ENCODE measurements around the gene DUSP1.

DUSP1 gene

GRCh38 chr5:172802567-172803176 lies 31.7 kb upstream of the DUSP1 start:
- no peaks in the 10 kb centered on the region for H3K27me3 Mint-ChIP-seq (ENCODE audit: low read depth)
- H3K4me3 Mint-ChIP-seq = no peak overlapping the region
- H3K27ac Mint-ChIP-seq = no peak overlapping the region
- DNase-seq (ENCODE audit: low spot score) = no peak
- peaks cover 12% of the 10 kb centered on the region for H3K4me1 Mint-ChIP-seq (ENCODE audit: low read depth)
- H3K9me3 Mint-ChIP-seq = no peaks in the 10 kb centered on the region
- H3K36me3 Mint-ChIP-seq (ENCODE audit: low read depth) = no peaks in the 10 kb centered on the region

GRCh38 chr5:172802112-172802511 lies 31.1 kb upstream of the DUSP1 start:
- Mint-ChIP-seq H3K4me3 (no peak overlapping the region), H3K27me3 (ENCODE audit: low read depth) (no peaks in the 10 kb centered on the region), H3K36me3 (ENCODE audit: low read depth) (no peaks in the 10 kb centered on the region), H3K27ac (no peak overlapping the region), H3K4me1 (ENCODE audit: low read depth) (peaks cover 7% of the 10 kb centered on the region), H3K9me3 (no peaks in the 10 kb centered on the region)
- DNase-seq (ENCODE audit: low spot score) = no peak

GRCh38 chr5:172801179-172801671 lies 30.2 kb upstream of the DUSP1 start:
- Mint-ChIP-seq H3K4me1 (ENCODE audit: low read depth) (peaks cover 3% of the 10 kb centered on the region), H3K4me3 (no peak overlapping the region), H3K27ac (no peak overlapping the region)

GRCh38 chr5:172800088-172800551 lies 29.1 kb upstream of the DUSP1 start:
- peaks cover 3% of the 10 kb centered on the region for H3K4me1 Mint-ChIP-seq (ENCODE audit: low read depth)
- H3K27me3 Mint-ChIP-seq (ENCODE audit: low read depth) = no peaks in the 10 kb centered on the region
- no peak for DNase-seq (ENCODE audit: low spot score)
- H3K27ac Mint-ChIP-seq = no peak overlapping the region
- H3K4me3 Mint-ChIP-seq = no peak overlapping the region
- H3K9me3 Mint-ChIP-seq = no peaks in the 10 kb centered on the region
- no peaks in the 10 kb centered on the region for H3K36me3 Mint-ChIP-seq (ENCODE audit: low read depth)

More at GRCh38 chr5:172801179-172801671, 30.2 kb upstream of the DUSP1 start:
- DNase-seq (ENCODE audit: low spot score) = no peak
- Mint-ChIP-seq H3K27me3 (ENCODE audit: low read depth) (no peaks in the 10 kb centered on the region), H3K9me3 (no peaks in the 10 kb centered on the region), H3K36me3 (ENCODE audit: low read depth) (no peaks in the 10 kb centered on the region)

GRCh38 chr5:172799416-172799815 lies 28.4 kb upstream of the DUSP1 start:
- no peak for DNase-seq (ENCODE audit: low spot score)
- Mint-ChIP-seq H3K27me3 (ENCODE audit: low read depth) (no peaks in the 10 kb centered on the region), H3K4me3 (no peak overlapping the region), H3K36me3 (ENCODE audit: low read depth) (no peaks in the 10 kb centered on the region), H3K27ac (no peak overlapping the region), H3K9me3 (no peaks in the 10 kb centered on the region), H3K4me1 (ENCODE audit: low read depth) (peaks cover 3% of the 10 kb centered on the region)

- H3K9me3 Mint-ChIP-seq = no peaks in the 10 kb centered on the region
- H3K27ac Mint-ChIP-seq = no peak overlapping the region
- H3K36me3 Mint-ChIP-seq (ENCODE audit: low read depth) = no peaks in the 10 kb centered on the region
- no peak overlapping the region for H3K4me3 Mint-ChIP-seq
- no peak for DNase-seq (ENCODE audit: low spot score)
- peaks cover 3% of the 10 kb centered on the region for H3K4me1 Mint-ChIP-seq (ENCODE audit: low read depth)
- H3K27me3 Mint-ChIP-seq (ENCODE audit: low read depth) = no peaks in the 10 kb centered on the region
Observed at GRCh38 chr5:172798422-172799215, 27.6 kb upstream of the DUSP1 start.

GRCh38 chr5:172797771-172798191 lies 26.8 kb upstream of the DUSP1 start:
- Mint-ChIP-seq H3K4me1 (ENCODE audit: low read depth) (peaks cover 3% of the 10 kb centered on the region), H3K4me3 (peak overlapping the region; percentile 18), H3K27me3 (ENCODE audit: low read depth) (no peaks in the 10 kb centered on the region), H3K27ac (no peak overlapping the region), H3K9me3 (no peaks in the 10 kb centered on the region), H3K36me3 (ENCODE audit: low read depth) (no peaks in the 10 kb centered on the region)
- DNase-seq (ENCODE audit: low spot score) = no peak

GRCh38 chr5:172796306-172796705 lies 25.3 kb upstream of the DUSP1 start:
- Mint-ChIP-seq H3K27ac (no peak overlapping the region), H3K9me3 (no peaks in the 10 kb centered on the region), H3K4me3 (no peak overlapping the region), H3K36me3 (ENCODE audit: low read depth) (no peaks in the 10 kb centered on the region), H3K4me1 (ENCODE audit: low read depth) (peaks cover 3% of the 10 kb centered on the region), H3K27me3 (ENCODE audit: low read depth) (no peaks in the 10 kb centered on the region)
- DNase-seq (ENCODE audit: low spot score) = no peak

- Mint-ChIP-seq H3K9me3 (no peaks in the 10 kb centered on the region), H3K27ac (no peak overlapping the region), H3K27me3 (ENCODE audit: low read depth) (no peaks in the 10 kb centered on the region), H3K36me3 (ENCODE audit: low read depth) (no peaks in the 10 kb centered on the region), H3K4me3 (no peak overlapping the region), H3K4me1 (ENCODE audit: low read depth) (peaks cover 3% of the 10 kb centered on the region)
- DNase-seq (ENCODE audit: low spot score) = no peak
Observed at GRCh38 chr5:172795318-172795977, 24.5 kb upstream of the DUSP1 start.

- Mint-ChIP-seq H3K27me3 (ENCODE audit: low read depth) (no peaks in the 10 kb centered on the region), H3K36me3 (ENCODE audit: low read depth) (no peaks in the 10 kb centered on the region), H3K4me1 (ENCODE audit: low read depth) (peaks cover 3% of the 10 kb centered on the region), H3K4me3 (no peak overlapping the region), H3K9me3 (no peaks in the 10 kb centered on the region), H3K27ac (no peak overlapping the region)
- DNase-seq (ENCODE audit: low spot score) = no peak
Observed at GRCh38 chr5:172793577-172794488, 22.8 kb upstream of the DUSP1 start.

GRCh38 chr5:172792701-172793570 lies 21.9 kb upstream of the DUSP1 start:
- no peak for DNase-seq (ENCODE audit: low spot score)
- Mint-ChIP-seq H3K27ac (no peak overlapping the region), H3K9me3 (no peaks in the 10 kb centered on the region), H3K27me3 (ENCODE audit: low read depth) (no peaks in the 10 kb centered on the region), H3K36me3 (ENCODE audit: low read depth) (no peaks in the 10 kb centered on the region), H3K4me1 (ENCODE audit: low read depth) (peaks cover 2% of the 10 kb centered on the region), H3K4me3 (no peak overlapping the region)

- no peak for DNase-seq (ENCODE audit: low spot score)
- H3K36me3 Mint-ChIP-seq (ENCODE audit: low read depth) = no peaks in the 10 kb centered on the region
- no peaks in the 10 kb centered on the region for H3K27me3 Mint-ChIP-seq (ENCODE audit: low read depth)
- no peak overlapping the region for H3K4me3 Mint-ChIP-seq
- H3K9me3 Mint-ChIP-seq = no peaks in the 10 kb centered on the region
- H3K27ac Mint-ChIP-seq = no peak overlapping the region
- H3K4me1 Mint-ChIP-seq (ENCODE audit: low read depth) = no peaks in the 10 kb centered on the region
Observed at GRCh38 chr5:172791726-172792445, 20.9 kb upstream of the DUSP1 start.
